Measurements from ENCODE around the gene COL4A1.

Gene COL4A1

GRCh38 chr13:110281736-110282135 is 25.2 kb downstream of the COL4A1 start:
- no peak overlapping the region for H2AFZ ChIP-seq (ENCODE audit: low read length)
- H3K4me3 ChIP-seq (ENCODE audit: low read length) = no peak overlapping the region
- no peak overlapping the region for H3K9ac ChIP-seq (ENCODE audit: low read length)
- H3K79me2 ChIP-seq (ENCODE audit: low read length) = no peaks in the 10 kb centered on the region
- H4K20me1 ChIP-seq (ENCODE audit: insufficient read depth, low read length) = no peaks in the 10 kb centered on the region
- no peak overlapping the region for H3K27ac ChIP-seq (ENCODE audit: low read length)
- no peak overlapping the region for H3K4me2 ChIP-seq (ENCODE audit: low read depth, low read length)
- no peaks in the 10 kb centered on the region for H3K4me1 ChIP-seq (ENCODE audit: low read length)
- H3K9me2 ChIP-seq (replicated peaks; ENCODE audit: insufficient read depth, low read length) = no peaks in the 10 kb centered on the region
- H3K27me3 ChIP-seq (replicated peaks; ENCODE audit: insufficient read depth, low read length) = no peaks in the 10 kb centered on the region
- H3F3A ChIP-seq (ENCODE audit: insufficient read depth, low read length) = no peaks in the 10 kb centered on the region
- no peak for TF ChIP-seq EZH2phosphoT487 (IDR thresholded peaks at IDR 0.05; ENCODE audit: low read length)
- TF ChIP-seq EZH2 (optimal IDR thresholded peaks at IDR 0.05; ENCODE audit: low read depth, low read length) = no peak
- TF ChIP-seq CTCF (IDR thresholded peaks at IDR 0.05; ENCODE audit: low read length) = no peak
- no peaks in the 10 kb centered on the region for H3K9me3 ChIP-seq (replicated peaks; ENCODE audit: insufficient read depth, low read length)
- DNase-seq = no peak
- H3K36me3 ChIP-seq (replicated peaks; ENCODE audit: insufficient read depth, low read length) = no peaks in the 10 kb centered on the region

GRCh38 chr13:110280985-110281688 is 25.8 kb downstream of the COL4A1 start:
- no peaks in the 10 kb centered on the region for H3K27me3 ChIP-seq (replicated peaks; ENCODE audit: insufficient read depth, low read length)
- H4K20me1 ChIP-seq (ENCODE audit: insufficient read depth, low read length) = no peaks in the 10 kb centered on the region
- H3K79me2 ChIP-seq (ENCODE audit: low read length) = no peaks in the 10 kb centered on the region
- no peak overlapping the region for H2AFZ ChIP-seq (ENCODE audit: low read length)
- no peaks in the 10 kb centered on the region for H3K9me3 ChIP-seq (replicated peaks; ENCODE audit: insufficient read depth, low read length)
- no peaks in the 10 kb centered on the region for H3F3A ChIP-seq (ENCODE audit: insufficient read depth, low read length)
- no peak overlapping the region for H3K27ac ChIP-seq (ENCODE audit: low read length)
- no peak overlapping the region for H3K9ac ChIP-seq (ENCODE audit: low read length)
- no peak overlapping the region for H3K4me3 ChIP-seq (ENCODE audit: low read length)
- TF ChIP-seq CTCF (IDR thresholded peaks at IDR 0.05; ENCODE audit: low read length) (no peak), EZH2phosphoT487 (IDR thresholded peaks at IDR 0.05; ENCODE audit: low read length) (no peak), EZH2 (optimal IDR thresholded peaks at IDR 0.05; ENCODE audit: low read depth, low read length) (no peak)
- no peaks in the 10 kb centered on the region for H3K36me3 ChIP-seq (replicated peaks; ENCODE audit: insufficient read depth, low read length)
- DNase-seq = no peak
- no peaks in the 10 kb centered on the region for H3K9me2 ChIP-seq (replicated peaks; ENCODE audit: insufficient read depth, low read length)
- no peak overlapping the region for H3K4me2 ChIP-seq (ENCODE audit: low read depth, low read length)
- H3K4me1 ChIP-seq (ENCODE audit: low read length) = no peaks in the 10 kb centered on the region

- no peak overlapping the region for H3K4me3 ChIP-seq (ENCODE audit: low read length)
- no peaks in the 10 kb centered on the region for H3K9me3 ChIP-seq (replicated peaks; ENCODE audit: insufficient read depth, low read length)
- H3K9me2 ChIP-seq (replicated peaks; ENCODE audit: insufficient read depth, low read length) = no peaks in the 10 kb centered on the region
- no peaks in the 10 kb centered on the region for H3K27me3 ChIP-seq (replicated peaks; ENCODE audit: insufficient read depth, low read length)
- no peaks in the 10 kb centered on the region for H3K4me1 ChIP-seq (ENCODE audit: low read length)
- H3K9ac ChIP-seq (ENCODE audit: low read length) = no peak overlapping the region
- H3K79me2 ChIP-seq (ENCODE audit: low read length) = no peaks in the 10 kb centered on the region
- no peak for DNase-seq
- TF ChIP-seq EZH2 (optimal IDR thresholded peaks at IDR 0.05; ENCODE audit: low read depth, low read length) (no peak), EZH2phosphoT487 (IDR thresholded peaks at IDR 0.05; ENCODE audit: low read length) (no peak)
- no peaks in the 10 kb centered on the region for H4K20me1 ChIP-seq (ENCODE audit: insufficient read depth, low read length)
- no peak overlapping the region for H3K27ac ChIP-seq (ENCODE audit: low read length)
- no peaks in the 10 kb centered on the region for H3K36me3 ChIP-seq (replicated peaks; ENCODE audit: insufficient read depth, low read length)
- no peaks in the 10 kb centered on the region for H3F3A ChIP-seq (ENCODE audit: insufficient read depth, low read length)
- H3K4me2 ChIP-seq (ENCODE audit: low read depth, low read length) = no peak overlapping the region
- no peak overlapping the region for H2AFZ ChIP-seq (ENCODE audit: low read length)
These were observed 26.6 kb downstream of the COL4A1 start for GRCh38 chr13:110280231-110280813.

- no peaks in the 10 kb centered on the region for H3K27me3 ChIP-seq (replicated peaks; ENCODE audit: insufficient read depth, low read length)
- no peak overlapping the region for H3K4me2 ChIP-seq (ENCODE audit: low read depth, low read length)
- no peak for DNase-seq
- no peaks in the 10 kb centered on the region for H3K79me2 ChIP-seq (ENCODE audit: low read length)
- no peaks in the 10 kb centered on the region for H3K36me3 ChIP-seq (replicated peaks; ENCODE audit: insufficient read depth, low read length)
- H4K20me1 ChIP-seq (ENCODE audit: insufficient read depth, low read length) = no peaks in the 10 kb centered on the region
- no peak overlapping the region for H2AFZ ChIP-seq (ENCODE audit: low read length)
- H3K4me3 ChIP-seq (ENCODE audit: low read length) = no peak overlapping the region
- no peak for TF ChIP-seq EZH2 (optimal IDR thresholded peaks at IDR 0.05; ENCODE audit: low read depth, low read length)
- TF ChIP-seq EZH2phosphoT487 (IDR thresholded peaks at IDR 0.05; ENCODE audit: low read length) = no peak
- no peak for TF ChIP-seq CTCF (IDR thresholded peaks at IDR 0.05; ENCODE audit: low read length)
- no peaks in the 10 kb centered on the region for H3K9me3 ChIP-seq (replicated peaks; ENCODE audit: insufficient read depth, low read length)
- no peak overlapping the region for H3K27ac ChIP-seq (ENCODE audit: low read length)
- H3K9ac ChIP-seq (ENCODE audit: low read length) = no peak overlapping the region
- no peaks in the 10 kb centered on the region for H3K4me1 ChIP-seq (ENCODE audit: low read length)
- no peaks in the 10 kb centered on the region for H3K9me2 ChIP-seq (replicated peaks; ENCODE audit: insufficient read depth, low read length)
- H3F3A ChIP-seq (ENCODE audit: insufficient read depth, low read length) = no peaks in the 10 kb centered on the region
These were observed 27.3 kb downstream of the COL4A1 start for GRCh38 chr13:110279684-110280083.

Measured in MM.1S (cell line).